ENCODE results near the gene TMEM242. TPM values are rescaled to one million over a fixed set of nuclear protein-coding genes. Genes with fewer than 3 reads are reported as not detected.

Gene TMEM242
- total and polyA plus RNA-seq, 2 experiments from 2014 or later, result 6.4 to 14.5 TPM

DNA sequence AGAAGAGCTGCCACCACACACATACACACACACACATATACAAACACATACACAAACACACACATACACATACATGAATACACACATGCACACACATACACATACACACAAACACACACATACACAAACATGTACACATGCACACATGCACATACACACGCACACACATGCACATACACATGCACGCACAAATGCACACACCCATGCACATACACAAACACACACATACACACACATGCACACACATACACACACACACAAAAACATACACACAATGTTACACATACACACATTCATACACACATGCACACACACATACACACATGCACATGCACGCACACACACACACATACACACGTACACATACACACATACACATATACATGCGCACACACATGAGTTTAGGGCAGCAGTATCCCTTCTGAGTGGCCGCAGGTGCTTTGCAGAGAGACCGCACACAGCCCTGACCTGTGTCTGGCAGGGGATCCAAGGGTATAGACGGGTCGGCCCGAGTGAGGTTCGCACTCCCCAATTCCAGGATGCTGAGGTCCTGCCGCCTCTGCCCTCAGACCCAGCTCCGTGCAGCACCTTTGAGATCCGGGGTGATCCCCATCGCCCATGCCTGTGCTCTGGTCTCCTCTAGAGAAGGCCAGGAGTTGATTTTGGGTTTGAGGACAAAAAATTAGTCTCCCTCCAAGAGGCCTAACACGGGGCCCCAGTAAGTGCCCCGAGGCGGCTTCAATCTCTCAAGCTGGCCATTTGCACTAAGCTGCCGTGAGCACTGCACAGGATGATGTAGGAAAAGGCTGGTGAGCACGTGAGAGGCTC, 56.8 kb downstream of the TMEM242 start:
- no peak for DNase-seq
- in situ Hi-C loops (cut with MboI), result no loop called here
- H3K36me3 ChIP-seq (ENCODE audit: low read depth), result no peaks in the 10 kb centered on the region
- peaks cover 13% of the 10 kb centered on the region for H3K4me1 ChIP-seq (ENCODE audit: insufficient read depth)
- no peaks in the 10 kb centered on the region for H4K20me1 ChIP-seq (ENCODE audit: insufficient read depth)
- peaks cover 9% of the 10 kb centered on the region for H3F3A ChIP-seq (ENCODE audit: insufficient read depth)
- H3K27ac ChIP-seq, result no peak overlapping the region
- H3K27me3 ChIP-seq (replicated peaks; ENCODE audit: insufficient read depth), result no peaks in the 10 kb centered on the region
- H3K9me2 ChIP-seq (ENCODE audit: insufficient read depth), result no peaks in the 10 kb centered on the region
- TF ChIP-seq EZH2phosphoT487 (IDR thresholded peaks at IDR 0.05; ENCODE audit: insufficient read depth, low read depth) (no peak), EZH2 (IDR thresholded peaks at IDR 0.05; ENCODE audit: insufficient read depth, poor library complexity, severe bottlenecking) (no peak)
- 88 to 90% methylated on average over 15 to 20 of the region's 20 CpGs for WGBS, 2 experiments (ENCODE audit: low coverage in 1 of 2, low lambda C conversion rate in 2 of 2, missing lambda C conversion rate in 2 of 2)
- H3K9me3 ChIP-seq (ENCODE audit: low read depth), result no peaks in the 10 kb centered on the region
- H3K4me2 ChIP-seq (ENCODE audit: unreplicated experiment), result no peak overlapping the region
- no peak overlapping the region for H2AFZ ChIP-seq
- H3K79me2 ChIP-seq (ENCODE audit: insufficient read depth), result no peaks in the 10 kb centered on the region
- H3K4me3 ChIP-seq, result no peak overlapping the region
- H3K9ac ChIP-seq, result no peak overlapping the region

DNA sequence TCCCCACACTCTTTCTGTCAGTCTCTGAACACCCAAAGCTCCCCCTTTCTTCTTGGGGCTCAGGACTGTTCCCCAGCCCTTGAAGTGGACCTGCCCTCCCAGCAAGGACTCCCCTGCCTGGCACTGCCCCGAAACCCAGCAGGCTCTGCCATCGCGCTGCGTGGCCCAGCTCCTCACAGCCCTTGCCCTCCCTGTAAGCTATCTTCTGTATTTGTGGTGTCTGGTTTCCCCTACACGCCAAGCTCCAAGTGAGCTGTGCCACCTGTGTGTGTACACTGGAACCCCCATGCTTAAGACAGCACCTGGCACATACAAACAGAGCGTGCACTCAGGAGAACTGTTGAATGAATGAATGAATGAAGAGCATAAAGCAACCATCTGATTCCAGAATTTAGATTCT, 57.7 kb downstream of the TMEM242 start:
- TF ChIP-seq EZH2 (IDR thresholded peaks at IDR 0.05; ENCODE audit: insufficient read depth, poor library complexity, severe bottlenecking), result no peak
- WGBS, 2 experiments (ENCODE audit: low coverage in 1 of 2, low lambda C conversion rate in 2 of 2, missing lambda C conversion rate in 2 of 2), result 95 to 96% methylated on average over 6 of the region's 6 CpGs
- no peaks in the 10 kb centered on the region for H3K9me3 ChIP-seq (ENCODE audit: low read depth)
- no peak overlapping the region for H3K4me2 ChIP-seq (ENCODE audit: unreplicated experiment)
- no peaks in the 10 kb centered on the region for H3K79me2 ChIP-seq (ENCODE audit: insufficient read depth)
- peaks cover 9% of the 10 kb centered on the region for H3F3A ChIP-seq (ENCODE audit: insufficient read depth)
- H3K4me1 ChIP-seq (ENCODE audit: insufficient read depth), result peaks cover 13% of the 10 kb centered on the region
- in situ Hi-C loops (cut with MboI), result no loop called here
- H3K4me3 ChIP-seq, result no peak overlapping the region
- no peak overlapping the region for H3K27ac ChIP-seq
- no peak overlapping the region for H3K9ac ChIP-seq
- no peaks in the 10 kb centered on the region for H3K9me2 ChIP-seq (ENCODE audit: insufficient read depth)
- no peaks in the 10 kb centered on the region for H3K27me3 ChIP-seq (replicated peaks; ENCODE audit: insufficient read depth)
- H3K36me3 ChIP-seq (ENCODE audit: low read depth), result no peaks in the 10 kb centered on the region
- no peak overlapping the region for H2AFZ ChIP-seq
- no peak for DNase-seq
- no peaks in the 10 kb centered on the region for H4K20me1 ChIP-seq (ENCODE audit: insufficient read depth)

DNA sequence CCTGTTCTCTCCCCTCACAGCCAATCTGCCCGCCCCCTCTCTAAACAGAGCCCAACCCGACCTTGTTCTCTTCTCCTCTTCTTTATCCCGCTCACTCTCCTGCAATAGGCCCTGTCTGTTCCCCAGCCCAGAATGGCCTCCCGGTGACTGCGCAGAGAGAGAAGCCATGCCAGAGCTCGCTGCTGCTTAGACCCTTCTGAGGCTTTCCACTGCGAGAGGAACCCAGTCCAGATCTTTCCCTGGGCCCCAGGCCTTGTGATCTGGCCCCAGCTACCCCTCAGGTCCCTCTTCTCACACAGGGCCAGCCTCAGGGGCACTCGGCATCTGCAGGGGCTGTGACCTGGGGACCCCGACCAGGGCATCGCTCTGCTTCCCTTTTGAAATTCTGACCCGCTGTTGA, 58.1 kb downstream of the TMEM242 start:
- Histone ChIP-seq H3K36me3 (ENCODE audit: low read depth) (no peaks in the 10 kb centered on the region), H3K4me3 (no peak overlapping the region), H2AFZ (no peak overlapping the region), H3K9me2 (ENCODE audit: insufficient read depth) (no peaks in the 10 kb centered on the region), H4K20me1 (ENCODE audit: insufficient read depth) (no peaks in the 10 kb centered on the region), H3K4me1 (ENCODE audit: insufficient read depth) (peaks cover 13% of the 10 kb centered on the region), H3F3A (ENCODE audit: insufficient read depth) (peaks cover 9% of the 10 kb centered on the region), H3K27ac (no peak overlapping the region), H3K9ac (no peak overlapping the region), H3K79me2 (ENCODE audit: insufficient read depth) (no peaks in the 10 kb centered on the region), H3K9me3 (ENCODE audit: low read depth) (no peaks in the 10 kb centered on the region), H3K4me2 (ENCODE audit: unreplicated experiment) (no peak overlapping the region), H3K27me3 (replicated peaks; ENCODE audit: insufficient read depth) (no peaks in the 10 kb centered on the region)
- TF ChIP-seq EZH2 (IDR thresholded peaks at IDR 0.05; ENCODE audit: insufficient read depth, poor library complexity, severe bottlenecking) (no peak), EZH2phosphoT487 (IDR thresholded peaks at IDR 0.05; ENCODE audit: insufficient read depth, low read depth) (no peak)
- DNase-seq, result no peak
- in situ Hi-C loops (cut with MboI), result no loop called here
- WGBS, 2 experiments (ENCODE audit: low coverage in 1 of 2, low lambda C conversion rate in 2 of 2, missing lambda C conversion rate in 2 of 2), result 87 to 88% methylated on average over 10 to 11 of the region's 11 CpGs

DNA sequence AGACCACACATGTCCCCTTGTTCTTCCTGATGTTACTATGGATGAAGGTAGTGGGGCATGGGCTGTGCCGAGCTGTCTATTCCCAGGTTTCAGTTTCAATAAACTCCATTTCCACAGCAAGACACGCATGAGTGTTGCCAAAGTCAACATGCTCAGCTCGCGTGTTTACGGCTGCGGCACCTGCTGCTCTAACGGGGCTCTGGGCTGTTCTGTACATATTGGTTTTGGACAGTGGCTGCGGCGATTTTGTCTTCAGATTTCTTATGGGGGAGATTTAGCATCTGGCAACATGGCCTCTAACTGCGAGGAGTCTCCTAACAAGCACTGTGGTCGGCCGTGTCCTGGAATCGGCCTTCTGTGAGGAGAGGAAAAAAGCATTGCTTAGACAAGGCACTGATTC, 58.6 kb downstream of the TMEM242 start:
- in situ Hi-C loops (cut with MboI), result no loop called here
- Histone ChIP-seq H3K36me3 (ENCODE audit: low read depth) (no peaks in the 10 kb centered on the region), H3K4me2 (ENCODE audit: unreplicated experiment) (no peak overlapping the region), H2AFZ (no peak overlapping the region), H3K27ac (no peak overlapping the region), H4K20me1 (ENCODE audit: insufficient read depth) (no peaks in the 10 kb centered on the region), H3K4me3 (no peak overlapping the region), H3K27me3 (replicated peaks; ENCODE audit: insufficient read depth) (no peaks in the 10 kb centered on the region), H3K79me2 (ENCODE audit: insufficient read depth) (no peaks in the 10 kb centered on the region), H3F3A (ENCODE audit: insufficient read depth) (peaks cover 9% of the 10 kb centered on the region), H3K9ac (no peak overlapping the region), H3K9me3 (ENCODE audit: low read depth) (no peaks in the 10 kb centered on the region), H3K4me1 (ENCODE audit: insufficient read depth) (peaks cover 12% of the 10 kb centered on the region), H3K9me2 (ENCODE audit: insufficient read depth) (no peaks in the 10 kb centered on the region)
- TF ChIP-seq EZH2phosphoT487 (IDR thresholded peaks at IDR 0.05; ENCODE audit: insufficient read depth, low read depth) (no peak), EZH2 (IDR thresholded peaks at IDR 0.05; ENCODE audit: insufficient read depth, poor library complexity, severe bottlenecking) (no peak)
- no peak for DNase-seq
- 86 to 94% methylated on average over 13 of the region's 13 CpGs for WGBS, 2 experiments (ENCODE audit: low coverage in 1 of 2, low lambda C conversion rate in 2 of 2, missing lambda C conversion rate in 2 of 2)
